HEK293 (cell line): ENCODE results near the gene EID2.

Experiments used
- CTCF ChIA-PET: fragments of 350-600 bp; formaldehyde crosslinking; extraction: SDS; loops from one replicate; lab custom pipeline; 2021; ENCODE audit warnings: antibody characterized with exemption; lab: Yijun Ruan, JAX
- POLR2A ChIA-PET: fragments of 300-600 bp; formaldehyde crosslinking; extraction: SDS; loops from one replicate; lab custom pipeline; 2020; ENCODE audit warnings: antibody characterized with exemption, inconsistent platforms; lab: Yijun Ruan, JAX
- H3K27ac ChIP-seq: fragments of 200-500 bp; sonication (Bioruptor generic); 2 replicates; pipeline ENCODE4 v1.5.1; 2014; ENCODE audit warnings: low read depth, low read length, control low read depth, inconsistent platforms; ENCODE audit errors: extremely low read depth
- H3K36me3 ChIP-seq, 2 experiments: fragments of 200-500 bp in 1 of 2; sonication (Bioruptor generic) in 1 of 2; 1 replicate in 1 of 2; 2 replicates in 1 of 2; pipeline ENCODE4 v1.5.1; 2014 to 2017; ENCODE audit warnings: inconsistent platforms in 2 of 2, low read length in 2 of 2; ENCODE audit not compliant: control insufficient read depth in 2 of 2, insufficient read depth in 1 of 2
- H3K4me1 ChIP-seq: fragments of 200-500 bp; sonication (Bioruptor generic); 2 replicates; pipeline ENCODE4 v1.5.1; 2014; ENCODE audit warnings: mild to moderate bottlenecking, low read length, inconsistent platforms; ENCODE audit not compliant: control insufficient read depth, insufficient read depth
- H3K4me3 ChIP-seq: 2 replicates; pipeline ENCODE4 v1.5.1; 2011; ENCODE audit warnings: low read depth, mild to moderate bottlenecking, control low read depth, low read length, moderate library complexity
- H3K9me3 ChIP-seq: fragments of 200-500 bp; sonication (Bioruptor generic); 2 replicates; pipeline ENCODE4 v1.5.1; 2014; ENCODE audit warnings: low read depth, low read length, inconsistent platforms; ENCODE audit not compliant: control insufficient read depth, insufficient read depth
- EGR2 ChIP-seq: fragments of 450-650 bp; formaldehyde crosslinking; IDR thresholded peaks from 2 replicates; pipeline ENCODE4 v1.5.1; 2016; ENCODE audit warnings: low read depth, missing biosample characterization, missing genetic modification characterization
- HIC1 ChIP-seq: fragments of 450-650 bp; formaldehyde crosslinking; IDR thresholded peaks from 2 replicates; pipeline ENCODE4 v1.5.1; 2016; ENCODE audit warnings: missing biosample characterization, missing genetic modification characterization
- HOXA7 ChIP-seq: sonication (generic); formaldehyde crosslinking; IDR thresholded peaks from 2 replicates; pipeline ENCODE4 v1.8.1; 2022; ENCODE audit warnings: missing genetic modification reagents, borderline replicate concordance
- OSR2 ChIP-seq: fragments of 450-650 bp; formaldehyde crosslinking; IDR thresholded peaks from 2 replicates; pipeline ENCODE4 v1.5.1; 2016; ENCODE audit warnings: missing biosample characterization, missing genetic modification characterization
- SALL2 ChIP-seq: fragments of 450-650 bp; formaldehyde crosslinking; IDR thresholded peaks from 2 replicates; pipeline ENCODE4 v1.5.0; 2017; ENCODE audit warnings: missing biosample characterization, mild to moderate bottlenecking, missing genetic modification characterization, borderline replicate concordance
- SP2 ChIP-seq: fragments of 450-650 bp; formaldehyde crosslinking; IDR thresholded peaks from 2 replicates; pipeline ENCODE4 v1.5.1; 2016; ENCODE audit warnings: missing biosample characterization, missing genetic modification characterization
- TSHZ1 ChIP-seq: fragments of 450-650 bp; formaldehyde crosslinking; IDR thresholded peaks from 2 replicates; pipeline ENCODE4 v1.5.1; 2016; ENCODE audit warnings: missing biosample characterization, missing genetic modification characterization, borderline replicate concordance
- ZBTB10 ChIP-seq: fragments of 450-650 bp; formaldehyde crosslinking; IDR thresholded peaks from 2 replicates; pipeline ENCODE4 v1.5.1; 2016; ENCODE audit warnings: missing biosample characterization, missing genetic modification characterization
- ZFHX2 ChIP-seq: fragments of 450-650 bp; formaldehyde crosslinking; conservative IDR thresholded peaks from 2 replicates; pipeline ENCODE4 v1.5.1; 2016; ENCODE audit warnings: missing biosample characterization, missing genetic modification characterization
- ZNF132 ChIP-seq: fragments of 450-650 bp; formaldehyde crosslinking; IDR thresholded peaks from 2 replicates; pipeline ENCODE4 v1.5.1; 2017; ENCODE audit warnings: missing biosample characterization, missing genetic modification characterization, borderline replicate concordance
- ZNF138 ChIP-seq: fragments of 450-650 bp; formaldehyde crosslinking; IDR thresholded peaks from 2 replicates; pipeline ENCODE4 v1.5.1; 2016; ENCODE audit warnings: missing biosample characterization, missing genetic modification characterization, borderline replicate concordance
- ZNF140 ChIP-seq: fragments of 450-650 bp; formaldehyde crosslinking; IDR thresholded peaks from 2 replicates; pipeline ENCODE4 v1.5.1; 2016; ENCODE audit warnings: missing biosample characterization, missing genetic modification characterization
- ZNF221 ChIP-seq: fragments of 450-650 bp; formaldehyde crosslinking; IDR thresholded peaks from 2 replicates; pipeline ENCODE4 v1.5.1; 2017; ENCODE audit warnings: missing biosample characterization, missing genetic modification characterization, borderline replicate concordance
- ZNF350 ChIP-seq: fragments of 450-650 bp; formaldehyde crosslinking; IDR thresholded peaks from 2 replicates; pipeline ENCODE4 v1.5.0; 2017; ENCODE audit warnings: missing biosample characterization, mild to moderate bottlenecking, missing genetic modification characterization
- ZNF48 ChIP-seq: fragments of 450-650 bp; formaldehyde crosslinking; IDR thresholded peaks from 2 replicates; pipeline ENCODE4 v1.5.1; 2016; ENCODE audit warnings: missing biosample characterization, missing genetic modification characterization
- ZNF530 ChIP-seq: fragments of 450-650 bp; formaldehyde crosslinking; IDR thresholded peaks from 2 replicates; pipeline ENCODE4 v1.5.1; 2016; ENCODE audit warnings: low read depth, missing biosample characterization, missing genetic modification characterization
- ZNF600 ChIP-seq: fragments of 450-650 bp; formaldehyde crosslinking; IDR thresholded peaks from 2 replicates; pipeline ENCODE4 v1.5.1; 2016; ENCODE audit warnings: missing biosample characterization, missing genetic modification characterization
- ZNF660 ChIP-seq: fragments of 450-650 bp; IDR thresholded peaks from 2 replicates; pipeline ENCODE4 v1.5.1; 2018; ENCODE audit warnings: missing biosample characterization, mild to moderate bottlenecking, missing genetic modification characterization
- ZNF692 ChIP-seq: fragments of 450-650 bp; formaldehyde crosslinking; IDR thresholded peaks from 2 replicates; pipeline ENCODE4 v1.5.1; 2016; ENCODE audit warnings: missing biosample characterization, missing genetic modification characterization

EID2 gene

GRCh38 chr19:39525205-39525604, 14.8 kb downstream of the EID2 start:
- POLR2A ChIA-PET: interaction anchor here (1.1 to 1.2 kb wide), 2 partner anchors 89 kb away, joined by 3 to 4 read pairs; partner anchors contain the start of gene RPS16
- TF ChIP-seq ZNF660: 0 out of 2 replicates have a peak, but pooled peaks have one; percentile 13
- no peak for TF ChIP-seq SALL2 (tag by site-specific recombination)
- TF ChIP-seq HOXA7 (CRISPR knock-in tag): no peak

GRCh38 chr19:39524495-39524894, 15.5 kb downstream of the EID2 start:
- CTCF ChIA-PET: interaction anchor here (0.9 to 2.2 kb wide), 5 partner anchors 9 to 148 kb away, joined by 3 to 12 read pairs (median 4); partner anchors contain the start of gene EID2
- H3K36me3 ChIP-seq: peaks cover 0 to 48% of the 10 kb centered on the region in 2 experiments; a peak in 2 of 3 replicates
- TF ChIP-seq ZNF140 (tag by site-specific recombination) (no peak), EGR2 (tag by site-specific recombination) (peak; percentile 90), ZNF350 (no peak), ZNF530 (no peak), ZNF138 (tag by site-specific recombination) (no peak), ZNF132 (tag by site-specific recombination) (no peak), ZFHX2 (tag by site-specific recombination) (peak; percentile 90), ZNF48 (tag by site-specific recombination) (no peak), ZBTB10 (tag by site-specific recombination) (no peak), ZNF692 (tag by site-specific recombination) (no peak), ZNF600 (tag by site-specific recombination) (no peak), HIC1 (tag by site-specific recombination) (0 out of 2 replicates have a peak, but pooled peaks have one; percentile 36), OSR2 (no peak), TSHZ1 (tag by site-specific recombination) (peak; percentile 86; the same call in 1 of the 2 replicates), ZNF221 (no peak), SP2 (tag by site-specific recombination) (peak; percentile 37)
- TF ChIP-seq, all 188 proteins: peak for 5
- H3K4me1 ChIP-seq: 0 out of 2 replicates have a peak, but pooled peaks cover 4% of the 10 kb centered on the region
- POLR2A ChIA-PET: interaction anchor here (0.6 to 1.1 kb wide), 2 partner anchors 89 to 403 kb away, joined by 3 to 4 read pairs; partner anchors contain the start of gene RPS16
- no peak overlapping the region for H3K4me3 ChIP-seq
- no peaks in the 10 kb centered on the region; the same call in 1 of the 2 replicates for H3K9me3 ChIP-seq
- no peak overlapping the region for H3K27ac ChIP-seq

More at GRCh38 chr19:39525205-39525604, 14.8 kb downstream of the EID2 start:
- Histone ChIP-seq H3K27ac (no peak overlapping the region), H3K9me3 (no peaks in the 10 kb centered on the region; the same call in 1 of the 2 replicates), H3K4me3 (no peak overlapping the region), H3K36me3 (peaks cover 0 to 55% of the 10 kb centered on the region in 2 experiments; a peak in 2 of 3 replicates), H3K4me1 (no peaks in the 10 kb centered on the region)
- CTCF ChIA-PET: interaction anchor here (0.5 to 2.2 kb wide), 9 partner anchors 9 to 127 kb away, joined by 3 to 12 read pairs (median 4); partner anchors contain the start of gene EID2
